K562 (cell line): ENCODE measurements around the gene ADAP2. TPM values are rescaled to one million over a fixed set of nuclear protein-coding genes. Genes with fewer than 3 reads are reported as not detected.

ENCODE experiments used
- ATAC-seq: fragments of 200-7000 bp; cut with Tn5 transposase; 3 replicates; pipeline ENCODE4 v1.9.1; 2020; ENCODE audit warnings: moderate library complexity
- BruUV-seq: library from RNA; stranded (reverse); fragments of 400-500 nt; replicated peaks from 2 replicates; lab custom pipeline; 2021; lab: Mats Ljungman, UMichigan
- CTCF ChIA-PET: fragments of 300-600 bp; formaldehyde crosslinking; extraction: SDS; loops from one replicate; lab custom pipeline; 2021; ENCODE audit warnings: low intra/inter-chr PET ratio; lab: Yijun Ruan, JAX
- POLR2A ChIA-PET: fragments of 300-600, 350-650 bp; sonication (Branson Sonifier 250); formaldehyde crosslinking; extraction: SDS; loops from one replicate; lab custom pipeline; 2021; ENCODE audit warnings: antibody characterized with exemption, inconsistent platforms; lab: Yijun Ruan, JAX
- DNase-seq, 4 experiments: peaks; one replicate each; pipeline versions ENCODE4 v3.0.0 to v3.0.0-alpha.2; 2011 to 2018; ENCODE audit warnings: low spot score in 3 of 4, mixed read lengths in 3 of 4; ENCODE audit errors: extremely low read depth in 1 of 4
- FAIRE-seq: peaks from 2 replicates; lab custom pipeline; 2011; peaks lifted over from hg19 to GRCh38; lab: Jason Lieb, UNC
- H2AFZ ChIP-seq: 2 replicates; pipeline ENCODE4 v1.6.0; 2011; ENCODE audit warnings: low read depth, low read length, control low read depth, inconsistent platforms
- H3K27ac ChIP-seq: fragments of 200-600 bp; 3 replicates; pipeline ENCODE4 v1.8.0; 2011; ENCODE audit warnings: low read depth, mild to moderate bottlenecking, control low read depth, inconsistent platforms, low read length, moderate library complexity, mixed read lengths; ENCODE audit errors: extremely low read depth
- H3K27me3 ChIP-seq, 2 experiments: fragments of 300-600 bp in 1 of 2; 2 replicates in 1 of 2; 3 replicates in 1 of 2; pipeline versions ENCODE4 v1.6.0 to v1.8.0; 2011; ENCODE audit warnings: inconsistent platforms in 2 of 2, low read length in 2 of 2, mild to moderate bottlenecking in 1 of 2, mixed read lengths in 1 of 2, moderate library complexity in 1 of 2; ENCODE audit not compliant: control insufficient read depth in 2 of 2, insufficient read depth in 2 of 2
- H3K36me3 ChIP-seq: fragments of 300-600 bp; 3 replicates; pipeline ENCODE4 v1.8.0; 2011; ENCODE audit warnings: mild to moderate bottlenecking, low read length, inconsistent platforms; ENCODE audit not compliant: control insufficient read depth, insufficient read depth
- H3K4me1 ChIP-seq, 2 experiments: fragments of 200-600 bp in 1 of 2; replicated peaks in 1 of 2; 2 replicates in 1 of 2; 3 replicates in 1 of 2; pipeline versions ENCODE4 v1.5.1 to v1.8.0; 2011; ENCODE audit warnings: inconsistent platforms in 2 of 2, low read length in 2 of 2, mild to moderate bottlenecking in 1 of 2, mixed read lengths in 1 of 2, moderate library complexity in 1 of 2; ENCODE audit not compliant: control insufficient read depth in 2 of 2, insufficient read depth in 2 of 2
- H3K4me2 ChIP-seq: 2 replicates; pipeline ENCODE4 v1.6.1; 2011; ENCODE audit warnings: low read length, control low read depth, inconsistent platforms, mixed read lengths; ENCODE audit not compliant: insufficient read depth
- H3K4me3 ChIP-seq: fragments of 200-600 bp; sonication (generic), shearing (Covaris generic); 2 replicates; pipeline ENCODE4 v1.5.1; 2016; ENCODE audit warnings: control low read depth, inconsistent platforms
- H3K79me2 ChIP-seq: fragments of 200-600 bp; 3 replicates; pipeline ENCODE4 v1.8.0; 2011; ENCODE audit warnings: low read length, inconsistent platforms; ENCODE audit not compliant: control insufficient read depth, insufficient read depth
- H3K9ac ChIP-seq, 2 experiments: 2 replicates each; pipeline versions ENCODE4 v1.6.0 to v1.6.1; 2011; ENCODE audit warnings: low read depth in 2 of 2, low read length in 2 of 2, control low read depth in 1 of 2, inconsistent platforms in 1 of 2, mild to moderate bottlenecking in 1 of 2, mixed read lengths in 1 of 2; ENCODE audit not compliant: insufficient read depth in 1 of 2
- H3K9me1 ChIP-seq: one replicate; pipeline ENCODE4 v1.6.0; 2011; ENCODE audit warnings: inconsistent platforms, mild to moderate bottlenecking, low read length, moderate library complexity; ENCODE audit not compliant: control insufficient read depth, insufficient read depth
- H3K9me3 ChIP-seq: replicated peaks from 2 replicates; pipeline ENCODE4 v1.5.1; 2011; ENCODE audit warnings: low read depth, low read length, inconsistent platforms; ENCODE audit not compliant: control insufficient read depth, insufficient read depth
- H4K20me1 ChIP-seq: replicated peaks from 2 replicates; pipeline ENCODE4 v1.6.1; 2011; ENCODE audit warnings: low read length, inconsistent platforms, mixed read lengths; ENCODE audit not compliant: control insufficient read depth, insufficient read depth
- CREB3 ChIP-seq: fragments of 450-650 bp; conservative IDR thresholded peaks from 2 replicates; pipeline ENCODE4 v1.6.1; 2016; ENCODE audit warnings: missing genetic modification characterization, low read depth, mild to moderate bottlenecking, missing compliant biosample characterization, moderate library complexity
- MAFK ChIP-seq: IDR thresholded peaks from 2 replicates; pipeline ENCODE4 v1.6.1; 2011; ENCODE audit warnings: low read length, improper control_type of control experiment
- MEIS2 ChIP-seq: fragments of 450-650 bp; IDR thresholded peaks from 2 replicates; pipeline ENCODE4 v1.6.1; 2014; ENCODE audit warnings: mild to moderate bottlenecking; ENCODE audit not compliant: partially characterized antibody
- NBN ChIP-seq: fragments of 450-650 bp; IDR thresholded peaks from 2 replicates; pipeline ENCODE4 v1.6.1; 2016; ENCODE audit warnings: low read depth, mild to moderate bottlenecking
- PHF8 ChIP-seq: fragments of 200-600 bp; sonication (generic); IDR thresholded peaks from 2 replicates; pipeline ENCODE4 v1.6.1; 2012; ENCODE audit warnings: mixed run types, mild to moderate bottlenecking, inconsistent platforms, low read length, moderate library complexity, borderline replicate concordance
- RAD21 ChIP-seq, 2 experiments: fragments of 250-450 bp in 1 of 2; fragments of 450-650 bp in 1 of 2; sonication (Bioruptor Pico) in 1 of 2; formaldehyde crosslinking in 1 of 2; IDR thresholded peaks in 1 of 2; conservative IDR thresholded peaks in 1 of 2; 2 replicates each; pipeline versions ENCODE4 v1.4.0 to v1.8.0; 2020 to 2022; ENCODE audit warnings: mild to moderate bottlenecking in 2 of 2, moderate library complexity in 1 of 2
- SAFB2 ChIP-seq: fragments of 200-400 bp; formaldehyde crosslinking; IDR thresholded peaks from 2 replicates; pipeline ENCODE4 v1.6.1; 2018; ENCODE audit warnings: borderline replicate concordance, low read length, low read depth, moderate library complexity; ENCODE audit not compliant: severe bottlenecking
- TCF7 ChIP-seq: sonication (generic); IDR thresholded peaks from 2 replicates; pipeline ENCODE4 v1.6.1; 2016; ENCODE audit warnings: antibody characterized with exemption, borderline replicate concordance
- ZNF584 ChIP-seq: fragments of 200-800 bp; sonication (Bioruptor generic); IDR thresholded peaks from 2 replicates; pipeline ENCODE4 v1.6.1; 2016; ENCODE audit warnings: low read depth, mild to moderate bottlenecking, missing genetic modification characterization, missing compliant biosample characterization
- WGBS: fragments of 100-300 bp; shearing (Covaris generic); methylation state at CpG from one replicate; pipeline ENCODE4 v1.1.6; 2016; ENCODE audit warnings: low coverage, mixed read lengths; ENCODE audit not compliant: insufficient coverage; ENCODE audit errors: missing lambda C conversion rate; 5-methylcytosine and 5-hydroxymethylcytosine counted together
- in situ Hi-C: fragments of 300-500 bp; cut with MboI; formaldehyde crosslinking; loops from 4 replicates; pipeline ENCODE4 v1.15.0; 2018; ENCODE audit warnings: inconsistent platforms, mixed read lengths
- intact Hi-C: fragments of 100-400 bp; cut with micrococcal nuclease; formaldehyde crosslinking; loops from 2 replicates; pipeline ENCODE4 v1.14.2; 2022
- polyA plus RNA-seq, 8 experiments: library from polyadenylated mRNA; depleted of rRNA in 4 of 8; stranded (reverse) in 5 of 8; unstranded in 3 of 8; fragments of >200 nt; fragmentation: Nextera tagmentation in 2 of 8; fragmentation: Illumina TruSeq in 1 of 8; extraction: Ambion mirVana in 2 of 8; extraction: Trizol in 1 of 8; gene quantifications; 2 replicates each; pipeline versions ENCODE4 v1.2.1 to v1.2.3, GENCODE V29; 2011 to 2014; ENCODE audit warnings: inconsistent platforms in 1 of 8, missing spikeins in 1 of 8
- total RNA-seq, 7 experiments: library from RNA; depleted of rRNA in 6 of 7; stranded (reverse); fragments of >200 nt in 6 of 7; fragmentation: Illumina TruSeq in 2 of 7; extraction: Trizol in 2 of 7; gene quantifications; 2 replicates each; pipeline versions ENCODE4 v1.2.1 to v1.2.3, GENCODE V29; 2011 to 2021; ENCODE audit warnings: low replicate concordance in 1 of 7
- TF ChIP-seq, protein P1 (sequence below), 2 experiments: fragments of 200-800 bp in 1 of 2; sonication (Bioruptor generic) in 1 of 2; sonication (generic) in 1 of 2; formaldehyde crosslinking in 1 of 2; IDR thresholded peaks in 1 of 2; conservative IDR thresholded peaks in 1 of 2; 2 replicates each; pipeline versions ENCODE4 v1.5.0 to v1.6.1; 2016 to 2020; ENCODE audit warnings: missing compliant biosample characterization in 1 of 2, missing genetic modification characterization in 1 of 2, missing genetic modification reagents in 1 of 2
- TF ChIP-seq, protein P2 (sequence below): IDR thresholded peaks from 2 replicates; pipeline ENCODE4 v1.6.1; 2016; ENCODE audit warnings: missing genetic modification characterization, missing compliant biosample characterization

Gene ADAP2
- total and polyA plus RNA-seq, 9 of the 15 experiments (the other 6 are each of a cell fraction or from before 2014, with no cell fraction given), result 0.06 to 0.73 (median 0.23) TPM; not detected in 5

- DNase-seq, result no peak
- H2AFZ ChIP-seq, result no peak overlapping the region
- H3K9ac ChIP-seq, result no peak overlapping the region
- peaks cover 10 to 48% of the 10 kb centered on the region in 2 experiments; a peak in 4 of 5 replicates for H3K27me3 ChIP-seq
- TF ChIP-seq PHF8 (no peak), NBN (no peak)
- TF ChIP-seq, protein P1, sequence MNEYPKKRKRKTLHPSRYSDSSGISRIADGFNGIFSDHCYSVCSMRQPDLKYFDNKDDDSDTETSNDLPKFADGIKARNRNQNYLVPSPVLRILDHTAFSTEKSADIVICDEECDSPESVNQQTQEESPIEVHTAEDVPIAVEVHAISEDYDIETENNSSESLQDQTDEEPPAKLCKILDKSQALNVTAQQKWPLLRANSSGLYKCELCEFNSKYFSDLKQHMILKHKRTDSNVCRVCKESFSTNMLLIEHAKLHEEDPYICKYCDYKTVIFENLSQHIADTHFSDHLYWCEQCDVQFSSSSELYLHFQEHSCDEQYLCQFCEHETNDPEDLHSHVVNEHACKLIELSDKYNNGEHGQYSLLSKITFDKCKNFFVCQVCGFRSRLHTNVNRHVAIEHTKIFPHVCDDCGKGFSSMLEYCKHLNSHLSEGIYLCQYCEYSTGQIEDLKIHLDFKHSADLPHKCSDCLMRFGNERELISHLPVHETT (CRISPR knock-in tag; conservative IDR thresholded peaks at IDR 0.05 in 1 of 2, IDR thresholded peaks at IDR 0.05 in 1 of 2), result no peak
- intact Hi-C loops, result no loop called here
- no peak for ATAC-seq
- no peak overlapping the region for H3K27ac ChIP-seq
- no peak overlapping the region for H3K4me3 ChIP-seq
- WGBS, result 34% methylated on average over 5 of the region's 5 CpGs
- ChIA-PET POLR2A (interaction anchor here (1.0 kb wide), 1 partner anchor 8 kb away, joined by 3 read pairs; no protein-coding TSS in a partner anchor), CTCF (no interaction called here)
- H3K36me3 ChIP-seq, result no peaks in the 10 kb centered on the region
- H3K9me3 ChIP-seq, result no peaks in the 10 kb centered on the region
- no peaks in the 10 kb centered on the region for H3K9me1 ChIP-seq
- H3K79me2 ChIP-seq, result no peaks in the 10 kb centered on the region
- no TSS peak for BruUV-seq
- no peak for FAIRE-seq
- in situ Hi-C loops, result no loop called here
- H4K20me1 ChIP-seq, result peaks cover 2% of the 10 kb centered on the region; the same call in 1 of the 2 replicates
- H3K4me2 ChIP-seq, result no peak overlapping the region
- no peaks in the 10 kb centered on the region for H3K4me1 ChIP-seq
Observed at GRCh38 chr17:30947796-30948195, 26.1 kb downstream of the ADAP2 start.

GRCh38 chr17:30950189-30950588 is 28.4 kb downstream of the ADAP2 start:
- in situ Hi-C loops, result no loop called here
- Histone ChIP-seq H3K4me3 (no peak overlapping the region), H3K79me2 (no peaks in the 10 kb centered on the region), H4K20me1 (peaks cover 2% of the 10 kb centered on the region; the same call in 1 of the 2 replicates), H3K27ac (no peak overlapping the region), H3K27me3 (peaks cover 12 to 41% of the 10 kb centered on the region in 2 experiments; a peak in 4 of 5 replicates), H3K4me2 (no peak overlapping the region), H3K9ac (no peak overlapping the region), H3K4me1 (no peaks in the 10 kb centered on the region), H3K9me3 (no peaks in the 10 kb centered on the region), H2AFZ (no peak overlapping the region), H3K9me1 (no peaks in the 10 kb centered on the region), H3K36me3 (no peaks in the 10 kb centered on the region)
- ATAC-seq (no peak), FAIRE-seq (no peak), DNase-seq (no peak)
- no TSS peak for BruUV-seq
- intact Hi-C loops, result no loop called here
- ChIA-PET CTCF (no interaction called here), POLR2A (no interaction called here)
- 22% methylated on average over 5 of the region's 5 CpGs for WGBS
- TF ChIP-seq, protein P2, sequence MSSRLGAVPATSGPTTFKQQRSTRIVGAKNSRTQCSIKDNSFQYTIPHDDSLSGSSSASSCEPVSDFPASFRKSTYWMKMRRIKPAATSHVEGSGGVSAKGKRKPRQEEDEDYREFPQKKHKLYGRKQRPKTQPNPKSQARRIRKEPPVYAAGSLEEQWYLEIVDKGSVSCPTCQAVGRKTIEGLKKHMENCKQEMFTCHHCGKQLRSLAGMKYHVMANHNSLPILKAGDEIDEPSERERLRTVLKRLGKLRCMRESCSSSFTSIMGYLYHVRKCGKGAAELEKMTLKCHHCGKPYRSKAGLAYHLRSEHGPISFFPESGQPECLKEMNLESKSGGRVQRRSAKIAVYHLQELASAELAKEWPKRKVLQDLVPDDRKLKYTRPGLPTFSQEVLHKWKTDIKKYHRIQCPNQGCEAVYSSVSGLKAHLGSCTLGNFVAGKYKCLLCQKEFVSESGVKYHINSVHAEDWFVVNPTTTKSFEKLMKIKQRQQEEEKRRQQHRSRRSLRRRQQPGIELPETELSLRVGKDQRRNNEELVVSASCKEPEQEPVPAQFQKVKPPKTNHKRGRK (tag), result no peak
- TF ChIP-seq SAFB2 (no peak), MAFK (no peak), RAD21 (CRISPR knock-in tag; conservative IDR thresholded peaks at IDR 0.05 in 1 of 2, IDR thresholded peaks at IDR 0.05 in 1 of 2) (no peak), ZNF584 (CRISPR knock-in tag) (no peak), CREB3 (tag) (no peak), MEIS2 (no peak), TCF7 (no peak)
